Measurements from ENCODE around the gene KRT15. TPM values are rescaled to one million over a fixed set of nuclear protein-coding genes. Genes with fewer than 3 reads are reported as not detected.
A peak's percentile ranks its signal among the peaks of the same experiment; 100 is the strongest.

Gene KRT15
- total and polyA plus RNA-seq, 9 of the 15 experiments (the other 6 are each of a cell fraction or from before 2014, with no cell fraction given): 0.28 to 4.4 (median 0.56) TPM

GRCh38 chr17:41520821-41521521 is 2.3 kb upstream of the KRT15 start:
- H3K9ac ChIP-seq (ENCODE audit: insufficient read depth in 1 of 2, low read depth in 2 of 2, low read length in 2 of 2): peak overlapping the region; percentile 24 to 80; a peak in 3 of 4 replicates
- H3K79me2 ChIP-seq (ENCODE audit: control insufficient read depth, insufficient read depth, low read length): peaks cover 3% of the 10 kb centered on the region; the same call in 1 of the 3 replicates
- BruUV-seq (replicated peaks): no TSS peak
- H3K27ac ChIP-seq (ENCODE audit: extremely low read depth, low read depth, low read length): 0 out of 3 replicates have a peak overlapping the region, but pooled peaks have one; percentile 23
- H3K27me3 ChIP-seq (ENCODE audit: control insufficient read depth in 2 of 2, insufficient read depth in 2 of 2, low read length in 2 of 2): no peaks in the 10 kb centered on the region
- FAIRE-seq (no peak), DNase-seq (ENCODE audit: extremely low read depth in 1 of 4, low spot score in 3 of 4) (peak; percentile 61 to 81 (median 72)), ATAC-seq (peak; percentile 77)
- H2AFZ ChIP-seq (ENCODE audit: low read depth, low read length): no peak overlapping the region
- peak overlapping the region; percentile 22 for H3K4me2 ChIP-seq (ENCODE audit: insufficient read depth, low read length)
- H3K9me1 ChIP-seq (ENCODE audit: control insufficient read depth, insufficient read depth, low read length): no peaks in the 10 kb centered on the region
- H3K4me1 ChIP-seq (replicated peaks in 1 of 2; ENCODE audit: control insufficient read depth in 2 of 2, insufficient read depth in 2 of 2, low read length in 2 of 2): peaks cover 39 to 67% of the 10 kb centered on the region in 2 experiments
- H4K20me1 ChIP-seq (replicated peaks; ENCODE audit: control insufficient read depth, insufficient read depth, low read length): no peaks in the 10 kb centered on the region
- ChIA-PET CTCF (ENCODE audit: low intra/inter-chr PET ratio) (no interaction called here), POLR2A (interaction anchor here (0.6 to 1.5 kb wide), 6 partner anchors 10 to 170 kb away, joined by 3 to 7 read pairs (median 4); no protein-coding TSS in a partner anchor)
- H3K36me3 ChIP-seq (ENCODE audit: control insufficient read depth, insufficient read depth, low read length): peaks cover 30% of the 10 kb centered on the region; the same call in 1 of the 3 replicates
- intact Hi-C loops (cut with micrococcal nuclease) (no loop called here), in situ Hi-C loops (cut with MboI) (no loop called here)
- H3K4me3 ChIP-seq: no peak overlapping the region
- no peaks in the 10 kb centered on the region for H3K9me3 ChIP-seq (replicated peaks; ENCODE audit: control insufficient read depth, insufficient read depth, low read depth, low read length)
- WGBS (ENCODE audit: insufficient coverage, low coverage, missing lambda C conversion rate): 19% methylated on average over 10 of the region's 10 CpGs
- TF ChIP-seq LARP7 (IDR thresholded peaks at IDR 0.05) (no peak), SNAPC5 (CRISPR knock-in tag; IDR thresholded peaks at IDR 0.05) (no peak), IFI16 (CRISPR knock-in tag; IDR thresholded peaks at IDR 0.05) (no peak), KAT2B (IDR thresholded peaks at IDR 0.05; ENCODE audit: low read depth, low read length) (no peak), CBFA2T3 (IDR thresholded peaks at IDR 0.05) (peak; percentile 79), CREB1 (IDR thresholded peaks at IDR 0.05) (peak; percentile 13; the same call in 1 of the 2 replicates), CREB1 (CRISPR knock-in tag; IDR thresholded peaks at IDR 0.05) (no peak), RCOR1 (IDR thresholded peaks at IDR 0.05; ENCODE audit: borderline replicate concordance in 1 of 2, low read depth in 2 of 2, low read length in 2 of 2) (peak in 1 of 2 experiments; percentile 35; a peak in 1 of 4 replicates), MTA3 (IDR thresholded peaks at IDR 0.05; ENCODE audit: borderline replicate concordance) (0 out of 2 replicates have a peak, but pooled peaks have one; percentile 18), MAZ (CRISPR knock-in tag; conservative IDR thresholded peaks at IDR 0.05 in 1 of 2, IDR thresholded peaks at IDR 0.05 in 1 of 2) (0 out of 4 replicates have a peak, but pooled peaks of 1 of the 2 experiments have one; percentile 15), TGIF2 (CRISPR knock-in tag; IDR thresholded peaks at IDR 0.05) (no peak), POLR2AphosphoS5 (IDR thresholded peaks at IDR 0.05; ENCODE audit: control insufficient read depth, insufficient read depth, low read depth, low read length) (peak; percentile 46; the same call in 1 of the 2 replicates), FOXA3 (CRISPR knock-in tag; conservative IDR thresholded peaks at IDR 0.05 in 1 of 2, IDR thresholded peaks at IDR 0.05 in 1 of 2) (no peak), MYNN (IDR thresholded peaks at IDR 0.05) (0 out of 2 replicates have a peak, but pooled peaks have one; percentile 46), MYNN (CRISPR knock-in tag; IDR thresholded peaks at IDR 0.05) (no peak), ZNF175 (CRISPR knock-in tag; IDR thresholded peaks at IDR 0.05; ENCODE audit: low read depth) (no peak), CTBP1 (IDR thresholded peaks at IDR 0.05; ENCODE audit: borderline replicate concordance) (peak; percentile 63; the same call in 1 of the 2 replicates), VEZF1 (CRISPR knock-in tag; IDR thresholded peaks at IDR 0.05) (peak; percentile 58)
